BLaER1 (cell line): ENCODE data around the gene ZNRF3.

Source experiments
- H3K27ac ChIP-seq: shearing (Covaris generic); formaldehyde crosslinking; 2 replicates; pipeline ENCODE4 v1.8.1; 2022
- H3K27me3 ChIP-seq: shearing (Covaris generic); formaldehyde crosslinking; 2 replicates; pipeline ENCODE4 v1.8.1; 2022
- H3K36me3 ChIP-seq: shearing (Covaris generic); formaldehyde crosslinking; 2 replicates; pipeline ENCODE4 v1.8.1; 2022
- H3K4me1 ChIP-seq: shearing (Covaris generic); formaldehyde crosslinking; 2 replicates; pipeline ENCODE4 v1.8.1; 2022
- H3K4me2 ChIP-seq: shearing (Covaris generic); formaldehyde crosslinking; 2 replicates; pipeline ENCODE4 v1.8.1; 2022
- H3K4me3 ChIP-seq: shearing (Covaris generic); formaldehyde crosslinking; 2 replicates; pipeline ENCODE4 v1.8.1; 2022
- H3K9ac ChIP-seq: shearing (Covaris generic); formaldehyde crosslinking; 2 replicates; pipeline ENCODE4 v1.8.1; 2022
- H3K9me3 ChIP-seq: shearing (Covaris generic); formaldehyde crosslinking; 2 replicates; pipeline ENCODE4 v1.8.1; 2022
- H4K20me1 ChIP-seq: shearing (Covaris generic); formaldehyde crosslinking; 2 replicates; pipeline ENCODE4 v1.8.1; 2022
- Cebpa-rat ChIP-seq: shearing (Covaris generic); IDR thresholded peaks from 2 replicates; pipeline ENCODE4 v1.8.1; 2022

The ZNRF3 gene

DNA sequence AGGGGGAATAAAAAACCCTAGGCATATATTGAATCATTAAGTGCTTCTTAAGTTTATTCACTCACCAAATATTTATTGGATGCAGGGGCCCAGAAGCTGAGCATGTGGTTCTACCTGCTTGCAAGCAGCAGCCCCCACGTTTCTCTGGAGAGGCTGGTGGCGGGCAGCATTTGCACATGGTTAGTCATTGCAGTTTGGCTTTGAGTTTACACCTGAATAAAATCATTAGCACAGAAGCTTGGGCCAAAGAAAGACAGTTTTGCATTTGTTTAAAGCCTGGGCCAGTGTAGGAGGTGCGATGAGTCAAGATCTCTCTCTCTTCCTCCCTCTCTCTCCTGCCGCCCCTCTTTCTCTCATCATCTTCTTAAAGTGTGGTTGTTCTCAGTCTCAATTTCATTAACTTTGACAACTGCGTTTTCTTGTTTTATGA lies 105.7 kb downstream of the ZNRF3 start:
- Histone ChIP-seq H3K27ac (no peak overlapping the region), H3K9ac (no peak overlapping the region), H3K27me3 (no peaks in the 10 kb centered on the region), H3K9me3 (peaks cover 11% of the 10 kb centered on the region), H3K36me3 (peaks cover 65% of the 10 kb centered on the region), H3K4me2 (no peak overlapping the region), H3K4me3 (no peak overlapping the region), H3K4me1 (0 out of 2 replicates have a peak, but pooled peaks cover 7% of the 10 kb centered on the region), H4K20me1 (peaks cover 8% of the 10 kb centered on the region)
- TF ChIP-seq Cebpa-rat, result no peak

DNA sequence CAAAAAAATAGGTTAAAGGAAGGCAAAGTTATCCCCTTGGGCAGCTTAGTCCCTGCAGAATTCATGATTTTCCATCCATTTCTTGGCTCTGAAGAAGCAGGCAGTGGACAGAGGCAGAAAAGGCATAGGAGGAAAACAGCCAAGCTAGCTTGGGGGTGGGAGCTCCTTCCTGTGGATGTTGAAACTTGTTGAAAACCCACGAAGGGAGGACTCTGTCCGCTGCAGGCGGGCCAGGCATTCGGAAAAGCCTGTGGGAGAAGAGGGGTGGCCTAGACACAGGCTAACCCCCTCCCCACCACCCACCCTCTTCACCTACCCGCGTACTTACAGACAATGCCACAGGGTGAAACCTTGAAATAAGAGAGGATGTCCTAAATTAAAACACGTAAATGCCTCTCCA lies 106.1 kb downstream of the ZNRF3 start:
- Histone ChIP-seq H3K9me3 (peaks cover 11% of the 10 kb centered on the region), H4K20me1 (peaks cover 4% of the 10 kb centered on the region), H3K36me3 (peaks cover 65% of the 10 kb centered on the region), H3K27me3 (no peaks in the 10 kb centered on the region), H3K9ac (no peak overlapping the region), H3K4me1 (0 out of 2 replicates have a peak, but pooled peaks cover 7% of the 10 kb centered on the region), H3K27ac (no peak overlapping the region), H3K4me3 (no peak overlapping the region), H3K4me2 (no peak overlapping the region)
- TF ChIP-seq Cebpa-rat, result no peak

DNA sequence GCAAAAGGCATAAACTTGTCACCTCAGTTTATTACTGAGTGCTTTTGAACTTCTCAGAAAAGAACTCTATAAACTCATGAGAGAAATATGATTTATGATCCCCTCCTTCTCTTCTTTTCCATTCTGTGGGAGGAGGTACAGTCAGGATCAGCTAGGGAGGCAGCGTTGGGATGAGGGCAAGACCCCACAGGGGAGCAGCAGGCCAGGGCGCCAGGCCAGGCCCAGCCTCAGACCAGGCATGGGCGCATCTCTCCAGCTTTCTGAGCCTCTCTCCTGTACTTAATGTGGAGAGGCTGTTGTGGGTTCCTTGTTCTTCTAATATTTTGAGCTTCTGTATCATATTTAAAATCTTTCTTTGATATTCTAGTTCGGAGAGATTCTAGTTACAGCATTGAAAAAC lies 106.5 kb downstream of the ZNRF3 start:
- Histone ChIP-seq H3K27ac (no peak overlapping the region), H3K4me1 (0 out of 2 replicates have a peak, but pooled peaks cover 7% of the 10 kb centered on the region), H3K27me3 (no peaks in the 10 kb centered on the region), H3K4me3 (no peak overlapping the region), H4K20me1 (peaks cover under 1% of the 10 kb centered on the region), H3K4me2 (no peak overlapping the region), H3K9ac (no peak overlapping the region), H3K36me3 (peaks cover 65% of the 10 kb centered on the region), H3K9me3 (peaks cover 7% of the 10 kb centered on the region)
- no peak for TF ChIP-seq Cebpa-rat

DNA sequence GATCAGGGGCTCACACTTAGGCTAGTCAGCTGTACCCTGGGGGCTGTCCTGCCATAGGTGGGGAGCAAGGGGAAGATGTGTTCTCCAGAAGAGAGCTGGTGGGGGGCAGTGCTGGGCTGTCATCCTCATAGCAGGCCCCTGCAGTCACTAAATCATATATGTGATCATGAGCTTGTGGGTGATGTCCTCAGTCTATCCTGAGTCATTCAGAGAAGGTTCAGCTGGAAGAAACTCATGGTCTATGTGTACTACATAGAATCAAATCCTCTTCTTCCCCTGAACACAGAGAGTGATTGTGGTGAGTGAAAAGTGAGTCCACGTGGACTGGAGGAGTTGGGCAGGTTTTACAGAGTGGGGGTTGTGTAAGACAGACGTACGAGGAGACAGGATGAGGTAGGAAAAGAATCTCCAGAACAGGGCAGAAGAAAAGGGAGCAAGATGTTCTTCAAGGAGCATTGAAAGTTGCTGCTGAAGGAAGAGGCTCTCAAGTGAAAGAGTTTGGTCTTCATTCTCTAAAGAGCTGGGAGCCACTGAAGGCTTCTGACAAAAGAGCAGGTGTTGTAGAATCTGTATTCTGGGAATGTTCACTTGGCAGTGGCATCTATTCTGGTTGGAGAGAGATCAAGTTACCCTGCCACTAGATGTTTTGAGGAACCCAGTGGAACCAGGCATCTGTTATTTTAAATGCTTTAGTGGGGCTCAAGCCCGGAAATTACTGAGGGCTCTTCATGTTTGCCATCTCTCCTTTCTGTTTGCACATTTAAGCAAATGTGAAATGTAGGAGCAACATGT lies 109.4 kb downstream of the ZNRF3 start:
- no peak overlapping the region for H3K27ac ChIP-seq
- no peaks in the 10 kb centered on the region for H3K9me3 ChIP-seq
- H4K20me1 ChIP-seq, result no peaks in the 10 kb centered on the region
- H3K9ac ChIP-seq, result no peak overlapping the region
- H3K4me1 ChIP-seq, result 0 out of 2 replicates have a peak, but pooled peaks cover 7% of the 10 kb centered on the region
- H3K4me3 ChIP-seq, result no peak overlapping the region
- H3K27me3 ChIP-seq, result no peaks in the 10 kb centered on the region
- no peak for TF ChIP-seq Cebpa-rat
- H3K36me3 ChIP-seq, result peaks cover 62% of the 10 kb centered on the region
- no peak overlapping the region for H3K4me2 ChIP-seq

DNA sequence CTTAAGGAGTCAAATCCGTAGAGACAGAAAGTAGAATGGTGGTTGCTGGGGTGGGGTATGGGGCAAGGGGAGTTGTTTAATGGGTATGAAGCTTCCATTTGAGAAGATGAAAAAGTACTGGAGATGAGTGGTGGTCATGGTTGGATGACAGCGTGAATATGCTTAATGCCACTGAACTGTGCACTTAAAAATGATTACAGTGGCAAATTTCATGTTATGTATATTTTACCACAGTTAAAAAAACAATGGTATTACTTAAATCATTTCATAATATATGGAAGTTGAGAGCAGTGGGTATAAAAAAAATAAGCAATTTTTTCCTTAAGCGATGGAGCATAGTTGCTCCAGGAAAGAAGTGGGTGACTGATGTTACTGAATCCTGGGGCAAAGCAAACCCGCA lies 111.2 kb downstream of the ZNRF3 start:
- Histone ChIP-seq H3K27me3 (no peaks in the 10 kb centered on the region), H3K9me3 (no peaks in the 10 kb centered on the region), H3K4me2 (no peak overlapping the region), H3K27ac (no peak overlapping the region), H3K4me3 (no peak overlapping the region), H3K9ac (no peak overlapping the region), H3K4me1 (no peaks in the 10 kb centered on the region), H4K20me1 (no peaks in the 10 kb centered on the region), H3K36me3 (peaks cover 46% of the 10 kb centered on the region)
- TF ChIP-seq Cebpa-rat, result no peak

DNA sequence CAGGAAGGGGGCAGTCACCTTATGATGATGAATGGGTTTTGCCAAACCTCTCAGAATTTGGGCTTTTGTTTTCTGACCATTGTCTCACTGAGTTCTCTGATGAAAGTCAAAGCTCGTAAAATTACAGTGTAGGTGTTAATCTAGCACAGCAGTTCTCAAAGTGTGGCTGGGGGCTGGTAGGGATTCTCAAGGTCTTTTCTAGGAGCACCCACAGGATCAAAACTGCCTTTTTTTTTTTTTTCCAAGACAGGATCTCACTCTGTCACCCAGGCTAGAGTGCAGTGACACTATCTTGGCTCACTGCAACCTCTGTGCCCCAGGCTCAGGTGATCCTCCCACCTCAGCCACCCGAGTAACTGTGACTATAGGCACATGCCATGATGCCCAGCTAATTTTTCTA lies 112.2 kb downstream of the ZNRF3 start:
- H3K9me3 ChIP-seq, result no peaks in the 10 kb centered on the region
- no peaks in the 10 kb centered on the region for H4K20me1 ChIP-seq
- H3K4me2 ChIP-seq, result no peak overlapping the region
- no peaks in the 10 kb centered on the region for H3K27me3 ChIP-seq
- no peak overlapping the region for H3K4me3 ChIP-seq
- no peak overlapping the region for H3K27ac ChIP-seq
- no peaks in the 10 kb centered on the region for H3K4me1 ChIP-seq
- peaks cover 37% of the 10 kb centered on the region for H3K36me3 ChIP-seq
- H3K9ac ChIP-seq, result no peak overlapping the region
- TF ChIP-seq Cebpa-rat, result no peak

DNA sequence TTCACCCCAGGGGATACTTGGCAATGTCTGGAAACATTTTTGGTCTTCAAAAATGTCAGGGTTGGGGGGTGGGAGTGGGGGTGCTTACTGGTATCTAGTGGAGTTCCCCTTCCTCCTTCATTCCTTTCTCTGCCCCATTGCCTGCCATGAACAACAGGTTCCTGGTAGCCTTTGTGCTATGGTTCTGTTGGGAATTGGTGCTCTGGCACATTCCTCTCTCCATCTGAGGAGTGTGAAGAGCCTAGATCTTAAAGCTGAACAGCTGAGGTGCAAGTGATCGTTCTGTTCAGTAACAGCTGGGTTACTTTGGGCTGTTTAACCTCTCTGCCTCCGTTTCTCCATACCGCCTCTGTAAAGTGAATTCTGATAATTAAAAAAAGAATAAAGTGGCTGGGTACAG lies 114.0 kb downstream of the ZNRF3 start:
- Histone ChIP-seq H3K9ac (no peak overlapping the region), H3K4me1 (no peaks in the 10 kb centered on the region)

DNA sequence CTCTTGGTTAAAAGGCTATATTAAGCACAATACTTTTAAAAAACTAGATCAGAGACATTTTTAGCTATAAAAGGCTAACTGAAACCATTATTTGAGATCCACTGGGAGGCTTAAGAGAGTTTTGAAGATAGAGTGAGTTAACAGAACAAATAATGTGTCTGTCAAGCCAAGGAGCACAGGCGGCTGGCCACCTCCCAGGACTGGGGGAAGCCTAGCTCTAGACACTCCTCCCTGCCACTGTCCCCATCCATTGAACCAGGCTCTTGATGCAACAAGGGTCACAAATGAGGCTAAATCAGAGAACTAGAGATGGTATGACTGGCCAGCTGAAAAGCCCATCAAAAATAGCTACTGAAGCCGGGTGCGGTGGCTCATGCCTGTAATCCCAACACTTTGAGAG lies 115.3 kb downstream of the ZNRF3 start:
- Histone ChIP-seq H3K9ac (no peak overlapping the region), H3K9me3 (no peaks in the 10 kb centered on the region), H3K27me3 (no peaks in the 10 kb centered on the region; the same call in 1 of the 2 replicates), H3K27ac (no peak overlapping the region), H3K4me2 (no peak overlapping the region), H3K36me3 (peaks cover 10% of the 10 kb centered on the region; the same call in 1 of the 2 replicates), H3K4me1 (no peaks in the 10 kb centered on the region), H4K20me1 (peaks cover 13% of the 10 kb centered on the region; the same call in 1 of the 2 replicates), H3K4me3 (no peak overlapping the region)
- no peak for TF ChIP-seq Cebpa-rat

More for the DNA sequence above, 114.0 kb downstream of the ZNRF3 start:
- no peak overlapping the region for H3K4me3 ChIP-seq
- no peaks in the 10 kb centered on the region for H3K27me3 ChIP-seq
- no peak for TF ChIP-seq Cebpa-rat
- peaks cover 23% of the 10 kb centered on the region; the same call in 1 of the 2 replicates for H3K36me3 ChIP-seq
- H3K27ac ChIP-seq, result no peak overlapping the region
- no peaks in the 10 kb centered on the region for H3K9me3 ChIP-seq
- H4K20me1 ChIP-seq, result 0 out of 2 replicates have a peak, but pooled peaks cover under 1% of the 10 kb centered on the region
- no peak overlapping the region for H3K4me2 ChIP-seq

DNA sequence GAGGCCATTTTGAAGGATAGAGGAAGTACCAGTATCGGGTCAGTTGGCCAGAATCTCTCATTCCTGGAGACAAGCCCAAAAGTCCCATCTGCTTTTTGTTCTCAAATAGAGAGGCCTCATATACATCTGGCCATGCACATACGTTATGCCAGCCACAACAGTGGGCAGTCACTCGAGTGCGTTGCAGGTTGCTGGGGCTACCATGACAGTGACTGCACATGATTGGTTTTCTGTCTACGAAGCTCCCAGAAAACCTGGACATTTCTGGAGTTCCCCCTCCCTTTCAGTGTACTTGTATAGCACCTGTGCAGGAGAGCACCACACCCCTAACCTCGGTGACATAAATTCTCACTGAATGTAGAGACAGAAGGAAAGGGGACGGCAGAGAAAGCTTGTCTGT lies 116.1 kb downstream of the ZNRF3 start:
- H3K4me1 ChIP-seq, result peaks cover 6% of the 10 kb centered on the region; the same call in 1 of the 2 replicates
- TF ChIP-seq Cebpa-rat, result no peak
- H4K20me1 ChIP-seq, result peaks cover 21% of the 10 kb centered on the region
- no peaks in the 10 kb centered on the region for H3K9me3 ChIP-seq
- no peak overlapping the region for H3K4me3 ChIP-seq
- peaks cover 8% of the 10 kb centered on the region; the same call in 1 of the 2 replicates for H3K27me3 ChIP-seq
- H3K4me2 ChIP-seq, result no peak overlapping the region
- no peak overlapping the region for H3K27ac ChIP-seq
- no peak overlapping the region for H3K9ac ChIP-seq
- H3K36me3 ChIP-seq, result peaks cover 8% of the 10 kb centered on the region; the same call in 1 of the 2 replicates

DNA sequence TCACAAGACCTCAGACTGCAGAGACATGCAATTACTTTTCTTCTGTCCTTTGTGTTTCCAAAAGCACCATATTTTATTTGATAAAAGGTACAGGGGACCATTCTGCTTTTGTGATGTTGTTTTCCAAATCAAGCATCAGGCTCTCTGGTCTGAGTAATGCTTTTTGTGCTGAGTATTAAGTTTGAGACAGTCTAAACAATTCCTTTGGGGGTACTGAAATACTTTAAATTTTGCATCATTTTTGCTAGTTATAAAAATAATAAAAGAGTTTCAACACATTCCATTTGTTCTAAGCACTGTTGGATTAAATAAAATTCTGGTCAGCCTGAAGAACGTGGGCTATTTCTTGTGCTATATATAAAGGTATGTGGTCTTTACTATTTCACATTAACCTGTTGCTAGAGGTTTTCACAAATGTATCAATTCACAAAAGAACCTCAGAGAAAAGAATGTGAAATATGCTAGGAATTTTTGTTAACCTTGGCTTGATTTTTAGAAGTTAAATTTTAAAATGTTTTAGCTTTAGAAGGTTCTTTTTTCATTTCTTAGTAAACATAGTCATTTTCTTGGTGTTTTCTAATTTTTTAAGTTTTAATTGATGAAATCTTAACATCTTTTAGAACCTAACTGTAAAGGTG lies 116.7 kb downstream of the ZNRF3 start:
- Histone ChIP-seq H3K27me3 (peaks cover 13% of the 10 kb centered on the region; the same call in 1 of the 2 replicates), H3K9ac (no peak overlapping the region)

More for the DNA sequence above, 116.7 kb downstream of the ZNRF3 start:
- peaks cover 8% of the 10 kb centered on the region; the same call in 1 of the 2 replicates for H3K36me3 ChIP-seq
- H3K27ac ChIP-seq, result no peak overlapping the region
- no peak overlapping the region for H3K4me3 ChIP-seq
- peaks cover 26% of the 10 kb centered on the region for H4K20me1 ChIP-seq
- H3K9me3 ChIP-seq, result no peaks in the 10 kb centered on the region
- no peak overlapping the region for H3K4me2 ChIP-seq
- peaks cover 6% of the 10 kb centered on the region; the same call in 1 of the 2 replicates for H3K4me1 ChIP-seq
- TF ChIP-seq Cebpa-rat, result no peak
